ENCODE data around the gene RPS16.

Gene RPS16

DNA sequence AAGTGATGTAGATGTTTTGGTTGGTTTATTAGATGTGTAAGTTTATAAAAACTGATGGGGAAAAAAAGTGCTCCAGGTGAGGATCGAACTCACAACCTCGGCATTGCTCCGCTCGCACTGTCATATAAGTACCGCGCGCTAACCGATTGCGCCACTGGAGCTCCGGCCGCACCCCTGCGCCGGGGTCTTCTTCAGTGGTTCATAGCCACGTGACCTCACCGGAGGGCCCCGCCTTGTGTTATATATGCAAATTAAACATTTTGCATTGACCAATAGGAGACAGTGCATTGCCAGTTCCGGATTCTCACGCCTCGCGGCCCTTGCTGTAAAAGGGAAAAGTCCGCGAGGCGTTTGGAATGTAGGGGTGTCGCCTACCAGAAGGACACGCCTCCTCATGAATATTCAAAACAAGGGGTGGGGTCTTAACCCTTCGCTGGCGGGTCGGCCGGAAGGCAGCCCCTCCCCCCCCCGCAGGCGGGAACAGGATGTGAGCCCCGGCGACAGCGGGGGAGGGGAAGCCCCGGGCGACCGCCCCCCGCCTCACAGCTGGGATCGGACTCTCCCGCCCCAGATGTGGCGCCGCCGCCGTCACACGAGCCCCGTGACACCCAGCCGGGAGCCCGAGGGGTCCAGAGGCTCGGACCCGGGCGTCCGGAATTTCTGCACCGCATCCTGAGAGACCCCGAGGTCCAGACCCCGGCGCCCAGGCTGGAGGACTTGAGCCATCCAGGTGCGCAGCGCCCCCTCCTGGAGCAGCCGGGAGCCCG, 23.5 kb downstream of the RPS16 start, which contains the start of gene PLEKHG2:
PLEKHG2 (plus strand) TSS at position 570 of the 767 bp plus-strand sequence. CDS start 1,418 bp downstream, outside the sequence.
- DNase-seq (ENCODE audit: extremely low read depth, low read depth) = peak; percentile 100
- TF ChIP-seq, protein P1, sequence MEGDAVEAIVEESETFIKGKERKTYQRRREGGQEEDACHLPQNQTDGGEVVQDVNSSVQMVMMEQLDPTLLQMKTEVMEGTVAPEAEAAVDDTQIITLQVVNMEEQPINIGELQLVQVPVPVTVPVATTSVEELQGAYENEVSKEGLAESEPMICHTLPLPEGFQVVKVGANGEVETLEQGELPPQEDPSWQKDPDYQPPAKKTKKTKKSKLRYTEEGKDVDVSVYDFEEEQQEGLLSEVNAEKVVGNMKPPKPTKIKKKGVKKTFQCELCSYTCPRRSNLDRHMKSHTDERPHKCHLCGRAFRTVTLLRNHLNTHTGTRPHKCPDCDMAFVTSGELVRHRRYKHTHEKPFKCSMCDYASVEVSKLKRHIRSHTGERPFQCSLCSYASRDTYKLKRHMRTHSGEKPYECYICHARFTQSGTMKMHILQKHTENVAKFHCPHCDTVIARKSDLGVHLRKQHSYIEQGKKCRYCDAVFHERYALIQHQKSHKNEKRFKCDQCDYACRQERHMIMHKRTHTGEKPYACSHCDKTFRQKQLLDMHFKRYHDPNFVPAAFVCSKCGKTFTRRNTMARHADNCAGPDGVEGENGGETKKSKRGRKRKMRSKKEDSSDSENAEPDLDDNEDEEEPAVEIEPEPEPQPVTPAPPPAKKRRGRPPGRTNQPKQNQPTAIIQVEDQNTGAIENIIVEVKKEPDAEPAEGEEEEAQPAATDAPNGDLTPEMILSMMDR (IDR thresholded peaks at IDR 0.05; ENCODE audit: low read depth, low read length) = peak; percentile 82

DNA sequence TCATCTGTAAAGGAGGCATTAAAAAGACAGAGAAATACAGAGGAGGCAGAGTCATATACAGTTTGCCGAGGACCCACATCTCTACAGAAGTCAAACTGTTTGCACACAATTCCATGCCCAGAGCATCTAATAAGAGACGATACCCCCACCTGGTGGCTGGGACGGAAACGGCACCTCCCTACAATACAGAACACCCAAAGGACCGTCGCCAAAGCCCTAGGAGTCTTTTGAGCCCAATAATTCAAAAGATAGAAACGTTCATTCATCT, 24.0 kb downstream of the RPS16 start:
- TF ChIP-seq, protein P1 (IDR thresholded peaks at IDR 0.05; ENCODE audit: low read depth, low read length) = peak; percentile 83
- peak; percentile 87 for DNase-seq (ENCODE audit: extremely low read depth, low read depth)

DNA sequence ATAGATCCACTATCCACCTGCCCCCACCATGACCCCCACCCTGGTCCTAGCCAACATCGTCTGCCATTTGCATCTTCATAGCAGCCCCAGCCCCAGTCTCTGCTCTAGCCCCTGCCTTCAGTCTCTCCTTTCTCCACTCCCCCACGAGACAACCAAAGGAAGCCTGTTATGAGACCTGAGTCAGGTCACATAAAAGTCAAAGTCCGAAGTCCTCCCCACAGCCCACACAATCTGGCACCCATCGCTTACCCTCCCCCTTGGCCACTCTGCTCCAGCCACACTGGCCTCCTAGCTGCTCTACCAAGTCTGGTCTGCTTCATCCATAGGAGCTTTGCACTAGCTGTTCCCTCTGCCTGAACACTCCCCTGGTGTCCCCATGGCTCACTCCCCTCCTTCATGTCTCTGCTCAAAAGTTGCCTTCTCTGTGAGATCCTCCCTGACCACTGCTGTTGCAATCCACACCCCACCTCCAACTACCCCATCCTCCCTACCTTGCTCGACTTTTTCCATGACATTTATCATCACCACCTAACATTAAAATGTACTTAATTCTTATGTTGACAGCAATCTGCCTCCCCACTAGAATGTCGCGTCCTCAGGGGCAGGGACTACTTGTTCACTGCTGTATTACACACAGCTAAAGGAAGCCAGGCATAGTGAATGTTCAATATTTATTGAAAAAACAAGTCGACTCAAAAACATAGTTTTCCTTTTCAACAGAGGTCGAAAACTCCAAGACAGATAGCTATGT, 24.5 kb downstream of the RPS16 start:
- TF ChIP-seq, protein P1 (IDR thresholded peaks at IDR 0.05; ENCODE audit: low read depth, low read length) = no peak
- DNase-seq (ENCODE audit: extremely low read depth, low read depth) = peak; percentile 67

DNA sequence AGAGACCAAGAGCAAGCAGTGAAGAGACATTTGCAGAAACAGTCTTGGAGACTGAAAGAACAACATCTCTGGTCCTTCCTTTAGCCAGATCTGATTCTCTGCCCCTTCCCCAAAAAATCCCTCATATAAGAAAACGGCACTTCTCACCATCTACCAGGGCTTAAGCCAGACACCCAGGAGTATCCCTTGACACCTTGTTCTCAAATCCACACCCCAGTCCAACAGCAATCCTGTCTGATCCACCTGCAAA, 25.0 kb downstream of the RPS16 start:
- DNase-seq (ENCODE audit: extremely low read depth, low read depth) = no peak
- TF ChIP-seq, protein P1 (IDR thresholded peaks at IDR 0.05; ENCODE audit: low read depth, low read length) = no peak

DNA sequence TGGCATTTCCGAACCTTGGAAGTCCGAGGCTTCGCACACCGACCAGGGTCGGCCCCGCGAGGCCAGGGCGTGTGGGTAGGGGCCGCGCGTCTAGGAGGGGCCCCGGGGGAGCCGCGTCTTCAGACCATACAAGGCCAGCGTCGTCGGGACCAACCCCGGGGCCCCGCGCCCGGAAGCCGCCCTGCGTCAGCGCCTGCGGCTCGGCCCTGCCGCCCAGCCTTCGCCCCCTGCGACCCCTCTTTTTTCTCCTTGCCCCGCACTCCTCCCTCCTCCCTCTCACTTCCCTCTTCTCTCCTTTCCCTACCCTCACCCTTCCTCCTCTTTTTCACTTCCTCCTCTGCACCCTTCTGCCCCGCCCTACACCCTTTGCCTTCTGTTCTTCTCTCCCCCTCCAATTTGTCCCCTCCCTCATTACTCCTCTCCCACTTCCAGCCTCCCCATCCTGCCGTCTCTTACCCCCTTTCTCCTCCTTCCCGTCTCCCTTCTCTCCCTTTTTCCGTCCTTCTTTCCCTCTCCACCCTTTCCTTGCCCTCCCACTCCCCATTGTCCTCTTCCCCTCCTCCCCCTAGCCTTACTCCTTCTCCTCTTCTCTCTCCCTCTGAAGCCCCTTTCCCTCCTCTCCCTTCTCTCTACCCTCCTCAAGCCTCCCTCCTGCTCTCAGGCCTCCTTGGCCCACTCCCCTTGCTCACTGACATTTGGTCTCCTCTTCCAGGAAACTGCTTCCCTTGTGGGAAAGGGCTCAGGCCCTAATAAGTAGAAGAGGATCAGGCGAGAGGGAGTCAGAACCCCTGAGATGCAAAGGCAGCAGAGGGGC, 25.5 kb downstream of the RPS16 start:
- TF ChIP-seq, protein P1 (IDR thresholded peaks at IDR 0.05; ENCODE audit: low read depth, low read length) = no peak
- DNase-seq (ENCODE audit: extremely low read depth, low read depth) = no peak

DNA sequence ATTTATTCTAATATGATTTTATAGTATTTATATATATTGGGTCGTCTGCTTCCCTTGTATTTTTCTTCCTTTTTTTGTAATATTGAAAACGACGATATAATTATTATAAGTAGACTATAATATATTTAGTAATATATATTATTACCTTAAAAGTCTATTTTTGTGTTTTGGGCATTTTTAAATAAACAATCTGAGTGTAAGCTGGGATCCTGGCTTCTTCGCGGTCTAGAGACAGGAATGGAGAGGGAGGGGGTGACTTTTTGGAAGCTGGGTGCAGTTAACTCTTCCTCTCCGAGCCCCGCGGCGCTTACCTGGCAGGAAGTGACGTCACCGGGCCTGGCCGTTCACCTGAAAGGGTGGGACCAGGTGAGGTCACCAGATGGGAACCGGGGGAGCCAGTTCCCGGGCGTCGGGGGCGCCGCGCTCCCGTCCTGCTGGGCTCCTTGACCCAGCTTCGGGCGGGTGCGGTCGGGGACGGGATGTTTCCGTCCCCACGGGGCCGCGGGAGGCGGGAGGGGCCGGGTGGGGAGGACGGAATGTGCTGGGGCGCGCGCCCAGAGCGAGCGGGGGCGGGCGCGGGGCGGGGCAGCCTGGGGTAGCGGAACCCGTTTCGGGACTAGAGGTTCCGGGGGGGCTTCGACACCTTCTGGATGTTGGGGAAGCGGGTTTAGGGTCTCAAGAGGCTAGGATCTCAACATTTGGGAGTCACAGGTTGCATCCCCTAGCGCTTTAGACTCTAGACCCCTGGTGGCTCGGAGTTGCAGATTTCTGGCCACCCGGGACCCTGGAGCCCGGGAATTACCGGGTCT, 26.3 kb downstream of the RPS16 start:
- DNase-seq (ENCODE audit: extremely low read depth, low read depth) = no peak
- TF ChIP-seq, protein P1 (IDR thresholded peaks at IDR 0.05; ENCODE audit: low read depth, low read length) = no peak
